Ureter (tissue), 1 donor: ENCODE data around the gene CFAP100. TPM values are rescaled to one million over a fixed set of nuclear protein-coding genes. Genes with fewer than 3 reads are reported as not detected.

Experiments
- DNase-seq: peaks from one replicate; pipeline ENCODE4 v3.0.0-alpha.2; 2020; ENCODE audit warnings: low spot score
- total RNA-seq: library from RNA; stranded (reverse); gene quantifications from one replicate; pipeline ENCODE4 v1.2.4, GENCODE V29; 2023
- donor health status: DM: yes; HTN: yes; CAD: no.

Gene CFAP100
- total RNA-seq, 1 donor from 2014 or later = not detected

DNA sequence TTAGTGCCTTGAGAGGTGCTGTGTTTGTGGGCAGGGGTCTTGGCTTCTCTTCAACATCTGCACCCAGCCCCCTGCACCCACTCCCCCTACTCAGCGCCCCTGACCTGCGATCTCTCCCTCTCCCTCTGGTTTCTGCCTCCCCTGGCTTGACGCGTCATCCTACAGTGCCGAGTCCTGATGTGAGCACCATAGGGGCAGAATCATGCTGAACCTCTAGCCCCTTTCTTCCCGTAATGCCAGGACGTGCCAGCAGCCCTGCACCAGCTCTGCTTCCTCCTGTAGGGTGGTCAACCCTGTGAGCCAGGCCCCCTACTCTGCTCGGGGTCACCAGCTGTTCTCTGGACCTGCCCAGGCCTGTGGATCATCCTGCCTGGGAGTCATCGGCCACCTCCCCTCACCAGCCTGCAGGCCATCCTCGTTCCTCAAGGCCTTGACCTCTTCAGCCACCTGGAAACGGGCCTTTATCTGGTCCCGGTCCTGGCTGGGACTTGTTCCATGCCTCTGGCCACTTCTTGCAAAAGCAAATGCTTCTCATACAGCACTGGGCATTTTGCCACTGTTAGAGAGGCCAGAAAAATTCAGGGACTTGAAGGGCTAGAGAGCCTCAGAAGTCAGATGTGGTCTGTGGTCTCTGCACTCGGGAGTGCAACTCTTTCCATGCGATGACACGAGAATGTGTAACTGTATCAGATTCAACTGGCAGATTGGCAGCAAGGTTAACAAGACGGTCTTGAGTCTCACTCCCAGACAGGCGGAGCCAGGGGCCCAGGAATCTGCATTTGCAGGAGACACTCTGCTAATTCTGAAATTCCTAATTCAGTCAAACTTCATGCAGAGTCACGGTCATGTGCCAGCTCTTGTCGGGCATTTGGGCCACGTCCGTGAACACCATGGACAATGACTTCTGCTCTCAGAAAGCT, 20.8 kb upstream of the CFAP100 start:
- DNase-seq = no peak

DNA sequence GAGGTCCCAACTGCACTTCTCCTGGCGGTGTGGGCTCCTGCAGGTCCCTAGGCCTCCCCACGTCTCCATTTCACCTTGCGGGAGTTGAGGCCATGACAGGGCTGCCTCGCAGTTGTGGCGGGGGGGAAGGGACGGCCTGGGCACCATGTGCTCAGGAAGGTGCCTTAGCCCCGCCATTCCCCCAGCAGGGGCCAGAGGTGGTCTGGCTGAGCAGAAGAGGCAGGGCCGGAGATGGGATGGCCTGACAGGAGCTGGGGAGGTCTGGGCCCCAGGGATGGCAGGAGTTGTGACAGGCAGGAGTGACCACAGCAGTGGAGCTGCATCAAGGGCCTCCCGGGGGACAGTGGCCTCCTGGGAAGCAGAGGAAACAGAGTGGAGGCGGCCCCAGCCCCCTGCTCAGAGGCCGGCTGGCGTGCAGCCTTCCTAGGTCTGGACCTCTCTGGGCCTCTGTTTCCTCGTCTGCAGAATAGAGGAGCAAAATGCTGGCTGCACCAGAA, 18.8 kb upstream of the CFAP100 start:
- no peak for DNase-seq

DNA sequence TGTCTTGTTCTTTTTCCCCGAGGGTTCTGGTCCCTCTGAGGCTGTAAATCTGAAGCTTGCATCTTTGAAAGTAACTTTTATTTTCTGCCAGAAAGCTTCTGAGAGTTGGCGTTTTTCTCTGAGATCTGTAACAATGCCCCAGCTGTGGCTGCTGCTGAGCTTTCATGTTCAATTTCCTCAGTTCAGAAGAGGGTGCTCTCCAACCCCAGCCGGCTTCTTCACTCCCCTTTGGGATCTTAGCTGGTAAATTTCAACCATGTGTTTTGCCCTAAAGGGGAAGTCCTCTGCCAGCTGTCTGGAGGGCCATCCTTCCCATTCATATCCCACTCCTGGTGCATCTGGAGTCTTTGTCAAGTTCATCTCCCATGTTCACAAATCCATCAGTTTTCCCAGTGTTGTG, 18.3 kb upstream of the CFAP100 start:
- DNase-seq = no peak

DNA sequence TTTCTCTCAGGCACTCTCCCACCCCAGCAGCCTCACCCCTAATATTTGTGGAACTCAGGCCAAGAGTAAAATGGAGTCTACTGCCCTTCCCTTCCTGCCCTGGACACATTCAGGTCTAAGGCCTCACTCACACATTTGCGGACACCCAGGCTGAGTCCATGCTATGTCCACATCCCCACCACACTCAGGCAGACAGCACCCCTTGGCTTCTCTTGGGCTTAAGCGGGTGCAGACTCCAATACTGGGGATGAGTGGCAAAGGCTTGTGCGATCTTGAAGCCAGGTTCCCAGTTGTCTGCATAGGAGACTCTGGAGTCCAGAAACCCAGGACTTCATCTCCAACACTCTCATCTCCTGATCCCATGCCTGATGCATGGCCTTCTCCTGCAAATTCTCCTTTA, 17.5 kb upstream of the CFAP100 start:
- DNase-seq = no peak

DNA sequence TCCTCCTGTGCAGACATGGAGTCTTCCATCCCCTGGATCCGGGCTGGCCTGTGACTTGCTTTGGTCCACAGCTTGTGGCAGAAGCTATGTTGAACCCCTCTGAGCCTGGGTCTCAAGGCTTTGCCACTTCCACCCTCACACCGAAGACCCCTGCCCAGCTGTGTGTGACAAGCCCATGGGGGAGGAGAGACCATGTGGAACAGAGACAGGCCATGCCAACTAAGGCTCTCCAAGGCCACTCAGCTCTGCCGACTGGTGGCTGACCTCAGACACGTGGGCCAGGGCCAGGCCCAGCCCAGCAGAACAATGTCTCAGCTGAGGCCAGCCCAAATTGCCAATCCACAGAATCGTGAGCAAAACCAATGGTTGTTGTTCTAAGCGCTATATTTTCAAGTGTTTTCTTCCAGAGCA, 16.4 kb upstream of the CFAP100 start:
- no peak for DNase-seq

DNA sequence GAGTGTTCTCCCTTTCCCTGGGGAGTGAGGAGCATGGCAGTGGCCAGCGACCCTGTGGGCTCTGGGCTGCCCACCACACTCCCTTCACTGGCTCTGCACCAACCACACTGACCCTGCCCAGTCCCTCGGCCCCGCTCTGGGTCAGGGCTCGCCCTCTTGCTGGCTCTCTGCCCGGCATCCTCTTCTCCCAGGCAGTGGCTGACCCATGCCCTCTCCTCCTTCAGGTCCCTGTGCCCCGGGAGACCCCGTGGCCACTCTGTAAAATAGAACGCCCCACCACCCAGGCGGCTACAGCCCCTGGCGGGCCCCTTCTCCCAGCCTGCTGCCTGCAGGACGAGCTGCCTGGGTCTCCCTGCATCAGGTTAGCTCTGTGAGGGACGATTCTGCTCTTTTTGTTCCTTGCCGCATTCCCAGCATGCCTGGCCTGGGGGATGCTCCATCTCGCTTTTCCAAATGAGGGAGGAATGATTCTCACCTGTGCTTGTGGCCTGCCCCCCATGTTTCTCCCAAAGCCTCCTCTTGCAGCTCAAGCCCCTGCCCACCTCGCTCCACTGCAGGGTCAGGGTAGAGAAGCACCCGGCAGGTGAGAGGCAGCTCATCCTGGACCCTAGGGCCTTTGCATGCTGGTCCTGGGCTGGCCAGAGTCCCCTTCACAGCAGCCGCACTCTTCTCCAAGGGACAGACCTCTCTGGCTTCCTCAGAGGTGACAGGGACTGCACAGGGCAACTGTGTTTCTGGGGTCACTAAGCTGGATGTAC, 14.5 kb upstream of the CFAP100 start:
- DNase-seq = no peak

DNA sequence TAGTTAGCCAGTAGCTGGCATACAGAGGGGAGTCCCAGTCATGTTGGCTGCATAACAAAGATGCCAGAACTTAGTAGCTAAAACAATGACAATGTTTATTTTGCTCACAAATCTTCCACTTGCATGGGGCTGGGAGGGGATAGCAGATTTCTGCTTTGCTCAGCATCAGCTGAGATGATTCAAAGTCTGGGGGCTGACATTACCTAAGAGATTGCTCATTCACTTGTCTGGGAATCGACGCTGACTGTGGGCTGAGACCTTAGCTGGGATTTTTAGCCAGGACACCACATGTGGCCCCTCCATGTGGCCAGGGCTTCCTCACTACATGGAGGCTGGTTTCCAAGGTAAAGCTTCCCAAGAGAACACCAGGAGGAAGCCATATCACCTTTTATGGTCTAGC, 12.7 kb upstream of the CFAP100 start:
- no peak for DNase-seq

DNA sequence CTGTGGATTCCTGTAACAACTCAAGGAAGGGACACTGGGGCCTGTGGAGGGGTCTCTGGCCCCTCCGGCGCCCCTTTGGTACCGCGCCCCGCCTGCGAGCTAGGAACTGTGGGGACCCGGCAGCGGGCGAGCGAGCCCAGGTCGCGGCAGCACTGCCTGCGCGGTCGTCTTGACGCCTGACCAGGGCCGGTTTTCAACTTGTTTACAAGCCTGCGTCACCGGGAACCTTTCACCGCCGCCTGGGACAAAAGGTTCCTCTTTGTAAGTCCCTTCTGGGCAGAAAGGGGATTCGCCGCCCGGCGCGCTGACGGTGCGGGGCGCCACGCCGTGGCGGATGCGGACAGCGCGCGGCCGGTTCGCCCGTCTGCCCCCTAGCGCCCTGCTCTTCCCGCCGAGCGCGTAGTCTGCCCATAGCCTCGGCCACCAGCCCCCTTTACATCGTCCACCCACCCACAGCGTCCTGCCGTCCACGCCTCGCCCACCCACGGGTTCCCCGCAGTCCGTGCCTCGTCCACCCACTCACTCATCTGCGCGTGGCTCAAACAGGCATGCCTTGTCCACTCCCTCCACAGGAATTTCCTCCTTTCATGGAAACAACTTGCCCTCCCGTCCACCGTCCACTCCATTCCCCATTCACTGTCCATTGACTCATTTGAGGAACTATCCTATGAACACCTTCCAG, 5.5 kb upstream of the CFAP100 start:
- DNase-seq = peak; percentile 92

DNA sequence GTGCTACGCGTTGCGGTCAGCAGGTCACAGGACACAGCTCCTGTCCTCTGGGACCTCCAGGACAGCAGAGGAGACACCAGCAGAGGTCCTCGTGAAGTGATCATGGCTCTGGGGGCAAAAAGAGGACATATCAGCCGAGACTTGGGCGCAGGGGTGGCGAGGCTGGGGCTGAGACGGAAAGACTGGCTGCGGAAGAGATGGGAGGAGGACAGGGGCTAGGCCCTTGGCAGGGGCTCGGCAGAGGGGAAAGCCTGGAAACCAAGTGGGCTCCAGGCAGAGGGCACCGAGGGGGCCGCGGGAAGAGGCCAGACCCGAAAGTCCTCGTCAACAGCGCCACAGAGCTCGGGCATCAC, 4.9 kb upstream of the CFAP100 start:
- DNase-seq = no peak

DNA sequence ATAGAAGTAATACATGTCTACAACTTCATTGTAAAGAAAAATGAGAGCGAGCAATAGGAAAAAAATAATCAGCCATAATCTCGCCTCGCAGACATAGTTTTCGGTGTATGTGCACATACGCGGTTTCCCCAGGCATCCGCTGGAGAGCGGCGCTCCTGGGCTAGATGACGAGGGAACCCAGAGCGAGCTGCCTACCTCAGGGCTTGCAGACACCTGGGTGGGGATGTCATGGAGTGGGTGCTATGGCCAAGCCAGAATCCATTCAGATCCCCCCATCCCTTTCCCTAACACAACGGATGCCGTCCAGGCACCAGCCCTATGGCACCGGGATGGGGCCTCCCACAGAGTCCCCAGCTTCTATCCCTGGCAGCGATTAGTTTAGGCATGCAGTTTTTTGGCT, 4.5 kb upstream of the CFAP100 start:
- no peak for DNase-seq

DNA sequence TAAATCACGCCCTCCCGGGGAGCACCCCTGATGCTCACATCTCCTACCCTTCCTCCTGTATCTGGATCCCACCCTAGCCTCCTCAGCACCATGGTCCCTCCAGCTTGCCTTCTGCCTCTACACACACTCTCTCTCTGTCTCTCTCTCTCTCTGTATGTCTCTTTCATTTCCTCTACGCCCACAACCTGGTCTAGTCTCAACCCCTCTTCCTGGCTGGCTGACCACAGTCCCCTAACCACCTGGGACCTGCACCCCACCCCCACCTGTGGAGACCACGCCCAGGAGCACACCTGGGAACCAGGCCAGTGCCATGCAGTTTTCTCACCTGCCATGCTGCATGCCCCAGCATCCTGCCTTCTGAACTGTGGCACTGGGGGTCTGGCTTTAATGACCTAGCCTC, 4.0 kb upstream of the CFAP100 start:
- no peak for DNase-seq

DNA sequence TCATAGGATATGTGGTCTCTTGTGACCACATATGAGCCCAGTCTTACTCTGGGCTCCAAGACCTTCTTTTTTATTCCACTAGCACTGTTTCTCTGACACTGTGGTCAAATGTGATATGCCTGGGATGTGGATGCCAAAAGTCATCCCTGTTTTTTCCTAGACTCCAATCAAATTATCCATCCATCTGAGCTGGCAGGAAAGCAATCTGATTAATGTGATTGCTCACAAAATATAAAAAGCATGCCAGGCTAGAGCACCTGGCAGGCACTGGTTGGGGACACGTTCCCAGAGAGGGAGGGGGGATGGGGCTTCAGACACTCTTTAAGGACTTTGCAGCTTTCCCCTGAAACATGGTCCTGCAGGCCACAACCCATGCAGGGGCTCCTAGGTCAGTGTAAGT, 3.1 kb upstream of the CFAP100 start:
- no peak for DNase-seq

DNA sequence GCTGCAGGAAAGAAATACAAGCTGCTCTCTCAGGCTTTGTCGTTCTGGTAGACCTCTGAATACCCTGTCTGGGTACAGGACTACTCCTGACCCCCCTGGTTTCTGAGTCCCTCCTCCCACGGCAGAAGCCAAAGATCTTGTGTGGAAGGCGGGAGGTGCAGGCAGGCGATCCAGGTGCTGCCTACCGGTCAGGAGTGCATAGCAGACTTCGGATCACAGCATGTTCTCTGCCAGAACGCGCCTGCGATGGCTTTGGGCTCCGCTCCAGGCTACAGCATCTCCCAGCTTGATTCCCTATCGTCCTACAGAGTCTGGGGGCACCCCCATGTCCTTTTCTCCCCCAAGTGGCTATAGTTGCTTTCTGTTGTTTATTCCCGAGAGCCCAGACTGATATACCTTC, 2.5 kb upstream of the CFAP100 start:
- no peak for DNase-seq

DNA sequence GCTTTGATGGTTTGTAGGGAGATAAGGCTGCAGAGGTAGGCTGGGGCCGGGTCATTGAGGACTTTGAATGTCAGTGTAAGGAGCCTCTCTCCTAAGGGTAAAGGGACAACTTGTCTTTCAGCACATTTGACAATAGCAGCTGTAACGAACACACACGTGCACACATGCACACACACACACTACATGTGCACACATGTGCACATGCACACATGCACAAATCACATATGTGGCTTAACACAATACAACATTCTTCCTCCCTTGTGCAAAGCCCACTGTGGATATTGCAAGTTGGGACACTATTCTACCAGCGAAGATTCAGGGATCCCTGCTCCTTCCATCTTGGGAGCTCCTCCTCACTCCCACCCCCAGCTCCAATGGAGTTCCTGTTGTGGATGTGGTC, 1.1 kb upstream of the CFAP100 start:
- DNase-seq = no peak

DNA sequence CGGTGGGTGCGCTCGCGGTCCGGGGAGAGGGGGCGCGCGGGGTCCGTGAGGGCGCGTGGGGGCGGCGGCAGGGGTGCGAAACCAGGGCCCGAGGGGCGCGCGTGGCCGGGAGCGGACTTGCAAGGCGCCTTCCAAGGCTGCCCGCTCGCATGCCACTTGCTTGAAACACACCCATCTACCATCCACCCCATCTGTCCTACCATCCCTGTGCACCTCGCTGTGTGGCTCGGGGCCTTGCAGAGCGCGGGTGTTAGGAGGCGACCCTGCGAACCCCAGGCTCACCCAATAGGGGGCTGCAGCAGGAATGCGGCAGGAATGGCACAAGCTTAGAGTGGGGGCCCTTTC, 240 bp downstream of the CFAP100 start:
- no peak for DNase-seq

DNA sequence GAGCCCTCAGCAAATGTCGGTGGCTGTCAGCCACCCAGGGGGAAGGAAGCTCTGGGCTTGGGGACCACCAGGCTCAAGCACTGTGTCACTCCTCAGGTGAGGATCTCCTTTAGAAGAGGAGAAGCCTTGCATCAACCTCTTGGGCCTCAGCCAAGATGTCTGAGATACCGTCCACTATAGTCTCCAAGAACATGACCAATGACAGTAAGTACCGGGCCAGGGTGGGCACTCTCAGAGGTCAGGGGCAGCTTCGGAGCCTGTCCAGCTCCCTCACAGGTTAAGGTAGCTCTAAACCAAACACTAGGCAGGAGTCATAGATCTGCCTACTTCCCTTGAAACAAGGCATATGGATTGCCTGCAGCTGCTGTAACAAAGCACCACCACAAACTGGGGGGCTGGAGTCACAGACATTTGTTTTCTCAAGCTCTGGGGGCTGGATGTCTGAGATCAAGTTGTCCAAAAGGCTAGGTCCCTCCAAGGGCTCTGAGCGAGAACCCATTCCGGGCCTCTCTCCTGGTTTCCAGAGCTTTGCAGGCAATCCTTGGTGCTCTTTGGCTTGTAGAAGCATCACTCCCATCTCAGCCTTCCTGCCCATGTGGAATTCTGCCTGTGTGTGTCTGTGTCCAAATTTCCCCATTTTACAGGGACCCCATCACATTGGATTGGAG, 1.3 kb downstream of the CFAP100 start:
- no peak for DNase-seq

DNA sequence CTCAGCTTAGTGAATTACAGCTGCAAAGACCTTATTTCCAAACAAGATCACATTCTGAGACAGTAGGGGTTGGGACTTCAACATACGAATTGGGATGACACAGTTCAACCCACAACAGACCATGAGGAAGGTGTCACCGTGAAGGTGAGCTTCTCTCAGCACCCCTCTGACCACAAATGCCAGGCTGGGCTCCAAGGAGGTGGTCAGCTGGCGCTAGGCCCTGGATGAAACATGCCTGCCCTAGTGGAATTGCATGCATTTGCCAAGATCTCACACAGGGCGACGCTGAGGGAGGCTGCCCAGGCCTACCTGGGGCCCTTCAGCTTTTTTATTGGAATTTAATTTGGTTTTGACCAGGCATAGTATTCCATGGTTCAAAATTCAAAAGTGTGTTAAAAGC, 1.8 kb downstream of the CFAP100 start:
- no peak for DNase-seq

DNA sequence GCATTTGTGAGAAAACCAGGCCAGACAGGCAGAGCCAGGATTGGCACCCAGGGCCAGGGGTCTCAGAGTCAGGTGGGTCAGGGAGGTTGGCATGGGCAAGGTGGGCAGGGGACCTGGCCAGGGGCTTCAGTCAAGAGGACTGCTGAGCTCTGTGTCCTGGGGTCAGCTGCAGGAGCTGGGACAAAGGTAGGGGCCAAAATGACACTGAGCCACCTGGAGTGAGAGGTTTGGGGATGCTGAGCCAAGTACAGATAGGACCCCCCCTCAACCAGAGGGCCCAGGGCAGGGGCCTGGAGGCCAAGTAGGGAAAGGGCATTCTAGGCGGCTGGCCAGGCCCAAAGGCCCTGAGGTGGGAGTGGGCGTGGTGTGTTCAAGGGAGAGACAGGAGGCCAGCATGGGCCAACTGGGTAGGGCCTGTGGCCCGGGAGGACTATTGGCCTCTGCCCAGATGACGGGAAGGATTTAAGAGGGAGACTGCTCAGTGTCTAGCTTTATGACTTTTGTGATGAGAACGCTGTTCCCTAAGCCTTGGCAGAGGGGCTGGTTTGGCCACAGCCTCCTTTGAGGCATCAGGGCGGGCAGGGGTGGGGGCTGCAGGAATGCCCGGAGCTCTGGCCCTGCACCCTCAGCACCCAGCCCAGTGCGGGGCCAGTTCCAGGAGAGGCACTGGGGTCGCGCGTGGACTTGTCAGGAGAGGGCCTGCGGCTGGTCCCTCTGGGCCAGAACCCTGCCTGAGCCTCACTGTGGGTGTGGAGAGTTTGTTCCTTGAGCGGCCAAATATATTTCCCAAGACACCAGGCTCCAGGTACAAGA, 3.1 kb downstream of the CFAP100 start:
- DNase-seq = no peak

DNA sequence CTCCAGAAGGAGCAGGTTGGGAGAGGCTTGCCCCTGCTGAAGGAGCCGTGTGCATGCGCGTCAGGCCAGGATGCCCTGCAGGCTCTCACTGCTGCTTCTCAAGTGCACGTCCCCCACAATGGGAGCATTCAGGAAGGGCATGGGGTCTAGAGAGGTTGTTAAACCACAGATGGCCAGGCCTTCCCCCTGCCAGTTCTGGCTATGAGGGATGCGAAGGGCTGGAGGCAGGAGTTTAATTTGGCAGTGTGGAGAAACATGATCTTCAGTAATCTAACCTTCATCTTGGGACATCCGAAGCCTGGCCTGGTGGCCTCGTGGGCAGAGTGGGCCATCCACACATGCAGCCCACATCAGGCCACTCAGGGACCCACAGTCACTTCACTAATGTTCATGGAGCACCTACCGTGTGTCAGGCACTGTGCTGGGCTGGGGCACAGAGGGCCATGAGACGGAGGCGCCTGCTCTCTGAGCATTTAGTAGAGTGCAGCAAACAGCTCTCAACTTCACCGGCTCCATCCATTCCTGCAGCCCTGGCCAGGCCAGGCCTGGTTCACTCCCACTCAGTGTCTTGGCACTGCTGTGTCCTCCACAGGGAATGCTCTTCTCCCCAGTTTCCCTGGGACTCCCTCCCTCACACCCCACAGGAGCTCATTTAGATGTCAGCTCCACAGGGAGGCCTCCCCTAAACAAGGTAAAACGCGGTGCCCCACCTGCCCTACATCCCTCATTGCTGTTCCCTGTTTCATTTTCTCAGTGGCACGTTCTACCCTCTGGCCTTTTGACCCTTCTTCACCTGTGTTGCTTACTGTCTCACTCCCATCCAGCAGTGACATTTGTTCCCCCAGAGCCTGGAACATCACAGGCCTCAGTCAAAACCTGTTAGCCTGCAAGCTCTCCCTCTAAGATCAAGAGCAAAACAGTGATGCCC, 4.0 kb downstream of the CFAP100 start:
- DNase-seq = no peak

DNA sequence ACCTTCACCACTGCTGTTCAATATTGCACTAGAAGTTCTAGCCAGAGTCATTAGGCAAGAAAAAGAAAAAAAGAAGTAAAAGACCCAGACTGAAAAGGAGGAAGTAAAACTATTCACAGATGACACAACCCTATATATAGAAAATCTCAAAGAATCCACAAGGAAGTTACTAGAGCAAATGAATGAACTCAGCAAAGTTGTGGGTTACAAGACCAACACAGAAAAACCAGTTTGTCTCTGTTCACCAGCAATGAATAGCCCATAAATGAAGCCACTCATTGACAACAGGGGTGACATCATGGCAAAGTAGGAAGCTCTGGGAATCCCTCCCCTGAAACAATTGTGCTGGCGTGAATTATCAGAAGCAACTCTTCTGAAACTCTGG, 4.6 kb downstream of the CFAP100 start:
- DNase-seq = no peak
